HepG2 (cell line): ENCODE data around the gene VRK1. TPM values are rescaled to one million over a fixed set of nuclear protein-coding genes. Genes with fewer than 3 reads are reported as not detected.
A peak's percentile ranks its signal among the peaks of the same experiment; 100 is the strongest.

Experiments used
- ATAC-seq: fragments of 200-7000 bp; cut with Tn5 transposase; 3 replicates; pipeline ENCODE4 v1.9.1; 2020; ENCODE audit warnings: mild to moderate bottlenecking, moderate library complexity
- BruUV-seq: library from RNA; stranded (reverse); fragments of 400-500 nt; replicated peaks from 2 replicates; lab custom pipeline; 2021; lab: Mats Ljungman, UMichigan
- CTCF ChIA-PET: fragments of 300-600 bp; formaldehyde crosslinking; extraction: SDS; loops from one replicate; lab custom pipeline; 2021; ENCODE audit warnings: low total read pairs, inconsistent platforms, low intra/inter-chr PET ratio; lab: Yijun Ruan, JAX
- POLR2A ChIA-PET: fragments of 350-600 bp; sonication (Branson Sonifier 250); formaldehyde crosslinking; loops from one replicate; lab custom pipeline; 2020; ENCODE audit warnings: antibody characterized with exemption, inconsistent platforms; lab: Yijun Ruan, JAX
- DNase-seq: peaks from one replicate; pipeline ENCODE4 v3.0.0-alpha.2; 2015; ENCODE audit warnings: low spot score
- FAIRE-seq: peaks from 3 replicates; lab custom pipeline; 2011; peaks lifted over from hg19 to GRCh38; lab: Jason Lieb, UNC
- H2AFZ ChIP-seq: one replicate; pipeline ENCODE4 v1.6.1; 2011; ENCODE audit warnings: low read length, inconsistent platforms
- H3K27ac ChIP-seq: fragments of 300-600 bp; 3 replicates; pipeline ENCODE4 v1.8.0; 2011; ENCODE audit warnings: mixed run types, mild to moderate bottlenecking, mixed read lengths, low read length, inconsistent platforms; ENCODE audit not compliant: insufficient read depth; ENCODE audit errors: extremely low read length
- H3K27me3 ChIP-seq, 2 experiments: fragments of 200-600 bp in 1 of 2; 2 replicates in 1 of 2; 3 replicates in 1 of 2; pipeline versions ENCODE4 v1.6.0 to v1.8.0; 2011; ENCODE audit warnings: low read length in 2 of 2, mild to moderate bottlenecking in 2 of 2, moderate library complexity in 2 of 2, inconsistent platforms in 1 of 2; ENCODE audit not compliant: insufficient read depth in 2 of 2, control insufficient read depth in 1 of 2
- H3K36me3 ChIP-seq, 2 experiments: fragments of 200-600 bp in 1 of 2; replicated peaks in 1 of 2; 2 replicates in 1 of 2; 3 replicates in 1 of 2; pipeline versions ENCODE4 v1.5.1 to v1.8.0; 2011; ENCODE audit warnings: low read length in 2 of 2, inconsistent platforms in 1 of 2; ENCODE audit not compliant: insufficient read depth in 2 of 2, control insufficient read depth in 1 of 2
- H3K4me1 ChIP-seq: 2 replicates; pipeline ENCODE4 v1.5.1; 2012; ENCODE audit warnings: low read length, inconsistent platforms; ENCODE audit not compliant: insufficient read depth
- H3K4me2 ChIP-seq: 2 replicates; pipeline ENCODE4 v1.6.0; 2011; ENCODE audit warnings: low read depth, low read length, inconsistent platforms
- H3K4me3 ChIP-seq, 3 experiments: fragments of 200-600 bp in 1 of 3; sonication (generic), shearing (Covaris generic) in 1 of 3; replicated peaks in 1 of 3; 2 replicates each; pipeline ENCODE4 v1.5.1; 2011 to 2016; ENCODE audit warnings: low read length in 3 of 3, inconsistent platforms in 2 of 3, low read depth in 2 of 3, mild to moderate bottlenecking in 2 of 3, control low read depth in 1 of 3, mixed read lengths in 1 of 3; ENCODE audit not compliant: insufficient read depth in 1 of 3
- H3K79me2 ChIP-seq: one replicate; pipeline ENCODE4 v1.6.1; 2011; ENCODE audit warnings: low read length, inconsistent platforms; ENCODE audit not compliant: insufficient read depth
- H3K9ac ChIP-seq: 2 replicates; pipeline ENCODE4 v1.6.0; 2011; ENCODE audit warnings: mild to moderate bottlenecking, low read depth, low read length, inconsistent platforms; ENCODE audit not compliant: insufficient read depth
- H3K9me3 ChIP-seq: 2 replicates; pipeline ENCODE4 v1.5.1; 2012; ENCODE audit warnings: mild to moderate bottlenecking, low read length
- H4K20me1 ChIP-seq: 2 replicates; pipeline ENCODE4 v1.6.0; 2011; ENCODE audit warnings: inconsistent platforms, mild to moderate bottlenecking, low read length, moderate library complexity; ENCODE audit not compliant: insufficient read depth
- CBX1 ChIP-seq: IDR thresholded peaks from one replicate; pipeline ENCODE4 v1.6.1; 2016; ENCODE audit warnings: antibody characterized with exemption, low read depth
- CHD4 ChIP-seq: fragments of 200-600 bp; sonication (generic); IDR thresholded peaks from 2 replicates; pipeline ENCODE4 v1.7.0; 2017; ENCODE audit warnings: mild to moderate bottlenecking, low read length, borderline replicate concordance
- FOXK1 ChIP-seq: sonication (generic); formaldehyde crosslinking; IDR thresholded peaks from 2 replicates; pipeline ENCODE4 v1.4.0; 2020; ENCODE audit warnings: low read depth, missing genetic modification reagents, borderline replicate concordance
- GABPA ChIP-seq, 2 experiments: IDR thresholded peaks; 2 replicates each; pipeline ENCODE4 v1.6.1; 2011 to 2016; ENCODE audit warnings: low read depth in 2 of 2, low read length in 1 of 2, missing biosample characterization in 1 of 2, missing genetic modification characterization in 1 of 2
- MYC ChIP-seq: sonication (generic); formaldehyde crosslinking; IDR thresholded peaks from 2 replicates; pipeline ENCODE4 v1.9.0; 2021; ENCODE audit warnings: missing genetic modification reagents, borderline replicate concordance
- NFKBIZ ChIP-seq: IDR thresholded peaks from 2 replicates; pipeline ENCODE4 v1.6.1; 2018; ENCODE audit warnings: missing genetic modification reagents, missing compliant biosample characterization
- POLR2G ChIP-seq: fragments of 200-400 bp; formaldehyde crosslinking; IDR thresholded peaks from 2 replicates; pipeline ENCODE4 v1.6.1; 2018; ENCODE audit warnings: mild to moderate bottlenecking, low read depth, low read length, moderate library complexity
- PRMT3 ChIP-seq: sonication (generic); formaldehyde crosslinking; IDR thresholded peaks from 2 replicates; pipeline ENCODE4 v1.8.1; 2022; ENCODE audit warnings: low read depth, mild to moderate bottlenecking, moderate library complexity, missing genetic modification reagents, borderline replicate concordance
- SOX6 ChIP-seq, 2 experiments: fragments of 450-650 bp in 1 of 2; sonication (generic) in 1 of 2; formaldehyde crosslinking in 1 of 2; IDR thresholded peaks; 2 replicates each; pipeline versions ENCODE4 v1.4.0 to v1.6.1; 2017 to 2020; ENCODE audit warnings: antibody characterized with exemption in 1 of 2, mild to moderate bottlenecking in 1 of 2, missing genetic modification reagents in 1 of 2
- ZNF101 ChIP-seq: sonication (generic); formaldehyde crosslinking; IDR thresholded peaks from 2 replicates; pipeline ENCODE4 v1.4.0; 2020; ENCODE audit warnings: mild to moderate bottlenecking, low read depth, missing genetic modification reagents, borderline replicate concordance
- ZNF615 ChIP-seq: sonication (generic); formaldehyde crosslinking; IDR thresholded peaks from 2 replicates; pipeline ENCODE4 v1.5.0; 2020; ENCODE audit warnings: mild to moderate bottlenecking, missing genetic modification reagents, borderline replicate concordance
- ZSCAN29 ChIP-seq: sonication (generic); formaldehyde crosslinking; conservative IDR thresholded peaks from 2 replicates; pipeline ENCODE4 v1.4.0; 2020; ENCODE audit warnings: mild to moderate bottlenecking, missing genetic modification reagents
- WGBS: methylation state at CpG from one replicate; pipeline ENCODE4 v1.1.6; 2017; ENCODE audit warnings: low lambda C conversion rate; 5-methylcytosine and 5-hydroxymethylcytosine counted together
- in situ Hi-C: cut with HindIII; loops from 2 replicates; pipeline ENCODE4 v1.10.0; 2017; ENCODE audit warnings: low pct_unique_long_range_greater_than_20kb; ENCODE audit not compliant: extremely low pct_ligation_motif_present
- intact Hi-C: fragments of 100-400 bp; cut with micrococcal nuclease; formaldehyde crosslinking; loops from one replicate; pipeline ENCODE4 v1.10.0; 2022; ENCODE audit not compliant: unreplicated experiment
- polyA plus RNA-seq, 8 experiments: library from polyadenylated mRNA; depleted of rRNA in 3 of 8; stranded (reverse) in 7 of 8; unstranded in 1 of 8; fragments of >200 nt; fragmentation: Illumina TruSeq in 4 of 8; extraction: Trizol in 4 of 8; gene quantifications; 2 replicates each; pipeline versions ENCODE4 v1.2.1 to v1.2.3, GENCODE V29; 2011 to 2016; ENCODE audit warnings: low read depth in 4 of 8, missing spikeins in 1 of 8, mixed read lengths in 1 of 8; ENCODE audit not compliant: insufficient read depth in 1 of 8
- total RNA-seq, 5 experiments: library from RNA; depleted of rRNA; stranded (reverse); fragments of >200 nt; fragmentation: Illumina TruSeq; extraction: Trizol; gene quantifications; 2 replicates each; pipeline ENCODE4 v1.2.3, GENCODE V29; 2016; ENCODE audit warnings: low read depth in 1 of 5
- TF ChIP-seq, protein P1 (sequence below): sonication (generic); formaldehyde crosslinking; IDR thresholded peaks from 2 replicates; pipeline ENCODE4 v1.5.1; 2020; ENCODE audit warnings: missing genetic modification reagents, mild to moderate bottlenecking, borderline replicate concordance

The VRK1 gene
- total and polyA plus RNA-seq, 2 of the 13 experiments (the other 11 are each of a cell fraction or from before 2014, with no cell fraction given), result 7.9 to 51.3 TPM

- FAIRE-seq (no peak), ATAC-seq (no peak)
- Histone ChIP-seq H3K27ac (peak overlapping the region; percentile 18), H3K9me3 (no peaks in the 10 kb centered on the region), H3K4me1 (peaks cover 34% of the 10 kb centered on the region)
- TF ChIP-seq POLR2G (no peak), ZNF101 (CRISPR knock-in tag) (no peak), GABPA (IDR thresholded peaks at IDR 0.05; ENCODE audit: low read depth, low read length) (no peak), GABPA (CRISPR knock-in tag; IDR thresholded peaks at IDR 0.05; ENCODE audit: low read depth) (no peak), CHD4 (no peak), MYC (no peak)
- TF ChIP-seq, all 625 proteins: peak for 0
- POLR2A ChIA-PET, result no interaction called here
- in situ Hi-C loops (no loop called here), intact Hi-C loops (no loop called here)
- Histone ChIP-seq H3K4me3 (peak overlapping the region in 2 of 3 experiments; percentile 84 to 90; a peak in 3 of 6 replicates), H4K20me1 (no peaks in the 10 kb centered on the region), H3K27me3 (no peaks in the 10 kb centered on the region; a peak in 1 of 5 replicates), H3K9ac (no peak overlapping the region), H3K79me2 (peaks cover 58% of the 10 kb centered on the region), H3K36me3 (no peaks in the 10 kb centered on the region), H2AFZ (no peak overlapping the region), H3K4me2 (peak overlapping the region; percentile 79)
- no peak for DNase-seq
- 70% methylated on average over 1 of the region's 1 CpG for WGBS
- BruUV-seq, result no TSS peak
- CTCF ChIA-PET, result no interaction called here
Measured at GRCh38 chr14:96798956-96799355, 1.8 kb downstream of the VRK1 start.

DNA sequence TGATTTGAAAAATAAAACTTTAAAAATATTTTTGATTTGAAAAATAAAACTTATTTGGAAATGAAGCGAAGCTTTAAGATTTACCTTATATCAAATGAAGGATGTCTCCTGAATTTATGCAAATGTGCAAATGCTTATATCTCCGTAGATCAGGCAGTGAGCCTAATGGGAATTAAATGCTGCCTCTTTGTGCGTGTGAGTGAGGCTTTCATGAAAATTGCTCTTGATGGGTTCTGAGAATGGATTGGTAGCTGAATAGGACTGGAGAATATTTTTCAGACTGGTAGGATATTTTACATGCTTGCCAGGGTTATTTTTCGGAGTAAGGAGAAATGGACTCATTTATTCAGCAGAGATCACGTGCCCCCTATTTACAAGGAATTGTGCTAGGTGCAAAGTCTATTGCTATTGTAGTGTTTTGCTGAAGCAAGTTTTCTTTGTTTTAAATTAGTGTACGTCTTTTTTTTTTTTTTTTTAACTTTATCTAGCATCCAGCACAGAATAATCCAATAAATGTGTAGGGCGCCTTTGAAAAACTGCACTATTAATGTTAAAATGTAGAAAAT, 2.4 kb downstream of the VRK1 start:
- FAIRE-seq, result no peak
- peaks cover 34% of the 10 kb centered on the region for H3K4me1 ChIP-seq
- H4K20me1 ChIP-seq, result no peaks in the 10 kb centered on the region
- H3K4me2 ChIP-seq, result peak overlapping the region; percentile 64
- no peaks in the 10 kb centered on the region; a peak in 1 of 5 replicates for H3K27me3 ChIP-seq
- H3K9me3 ChIP-seq, result no peaks in the 10 kb centered on the region
- H2AFZ ChIP-seq, result no peak overlapping the region
- WGBS, result 59% methylated on average over 7 of the region's 7 CpGs
- H3K79me2 ChIP-seq, result peaks cover 64% of the 10 kb centered on the region
- DNase-seq, result peak; percentile 27
- ATAC-seq, result no peak
- in situ Hi-C loops (no loop called here), intact Hi-C loops (no loop called here)
- H3K9ac ChIP-seq, result peak overlapping the region; percentile 46
- CTCF ChIA-PET, result no interaction called here
- BruUV-seq, result no TSS peak
- no peaks in the 10 kb centered on the region for H3K36me3 ChIP-seq
- no peak overlapping the region for H3K27ac ChIP-seq
- POLR2A ChIA-PET, result no interaction called here
- peak overlapping the region in 1 of 3 experiments; percentile 30; a peak in 3 of 6 replicates for H3K4me3 ChIP-seq
- no peak for TF ChIP-seq ZNF615 (CRISPR knock-in tag)
- TF ChIP-seq CBX1, result no peak
- no peak for TF ChIP-seq NFKBIZ (CRISPR knock-in tag)
- no peak for TF ChIP-seq FOXK1 (CRISPR knock-in tag)
- TF ChIP-seq, protein P1, sequence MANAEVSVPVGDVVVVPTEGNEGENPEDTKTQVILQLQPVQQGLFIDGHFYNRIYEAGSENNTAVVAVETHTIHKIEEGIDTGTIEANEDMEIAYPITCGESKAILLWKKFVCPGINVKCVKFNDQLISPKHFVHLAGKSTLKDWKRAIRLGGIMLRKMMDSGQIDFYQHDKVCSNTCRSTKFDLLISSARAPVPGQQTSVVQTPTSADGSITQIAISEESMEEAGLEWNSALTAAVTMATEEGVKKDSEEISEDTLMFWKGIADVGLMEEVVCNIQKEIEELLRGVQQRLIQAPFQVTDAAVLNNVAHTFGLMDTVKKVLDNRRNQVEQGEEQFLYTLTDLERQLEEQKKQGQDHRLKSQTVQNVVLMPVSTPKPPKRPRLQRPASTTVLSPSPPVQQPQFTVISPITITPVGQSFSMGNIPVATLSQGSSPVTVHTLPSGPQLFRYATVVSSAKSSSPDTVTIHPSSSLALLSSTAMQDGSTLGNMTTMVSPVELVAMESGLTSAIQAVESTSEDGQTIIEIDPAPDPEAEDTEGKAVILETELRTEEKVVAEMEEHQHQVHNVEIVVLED, result no peak
- TF ChIP-seq ZSCAN29 (CRISPR knock-in tag), result no peak
- no peak for TF ChIP-seq SOX6 (IDR thresholded peaks at IDR 0.05)
- peak; percentile 52; the same call in 1 of the 2 replicates for TF ChIP-seq SOX6 (CRISPR knock-in tag; IDR thresholded peaks at IDR 0.05)
- no peak for TF ChIP-seq PRMT3 (CRISPR knock-in tag)
